ENCODE measurements around the gene FRMD1. TPM values are rescaled to one million over a fixed set of nuclear protein-coding genes. Genes with fewer than 3 reads are reported as not detected.

FRMD1 gene
- total RNA-seq, 1 experiment from 2014 or later, result not detected

- BruUV-seq (replicated peaks), result no TSS peak
- no peak overlapping the region for H3K4me3 ChIP-seq (replicated peaks in 1 of 2; ENCODE audit: low read depth in 1 of 2, low read length in 2 of 2)
- intact Hi-C loops (cut with micrococcal nuclease), result no loop called here
- no peak overlapping the region for H3K4me2 ChIP-seq (ENCODE audit: low read length)
- H4K20me1 ChIP-seq (ENCODE audit: insufficient read depth), result no peaks in the 10 kb centered on the region
- H3K27ac ChIP-seq (ENCODE audit: low read depth, low read length), result no peak overlapping the region
- H3K27me3 ChIP-seq (ENCODE audit: insufficient read depth, low read length), result peaks cover 42% of the 10 kb centered on the region
- ATAC-seq, result no peak
- ChIA-PET CTCF (no interaction called here), POLR2A (no interaction called here), RAD21 (ENCODE audit: low non-redundant PET in 1 of 2, low total read pairs in 2 of 2, uncharacterized antibody in 2 of 2, unreplicated experiment in 2 of 2) (no interaction called here)
- peaks cover 0 to 5% of the 10 kb centered on the region in 2 experiments; a peak in 1 of 4 replicates for H3K9me3 ChIP-seq (ENCODE audit: control insufficient read depth in 1 of 2, insufficient read depth in 1 of 2, low read depth in 1 of 2, low read length in 2 of 2)
- H3K9me2 ChIP-seq (ENCODE audit: insufficient read depth), result no peaks in the 10 kb centered on the region
- H3K79me2 ChIP-seq (ENCODE audit: insufficient read depth, low read length), result no peaks in the 10 kb centered on the region
- no peak overlapping the region for H3K9ac ChIP-seq (ENCODE audit: low read length)
- peaks cover 14 to 16% of the 10 kb centered on the region in 2 experiments for H3K4me1 ChIP-seq (ENCODE audit: control insufficient read depth in 1 of 2, insufficient read depth in 2 of 2, low read length in 2 of 2)
- DNase-seq (ENCODE audit: low read depth, low spot score), result no peak
- H3K36me3 ChIP-seq (ENCODE audit: control insufficient read depth in 1 of 2, insufficient read depth in 2 of 2, low read length in 2 of 2), result no peaks in the 10 kb centered on the region
- no peak overlapping the region for H2AFZ ChIP-seq (ENCODE audit: low read depth, low read length, poor library complexity, severe bottlenecking)
- TF ChIP-seq YY1 (IDR thresholded peaks at IDR 0.05; ENCODE audit: extremely low read depth, insufficient replicate concordance, low read depth, low read length) (no peak), SP1 (IDR thresholded peaks at IDR 0.05; ENCODE audit: low read depth) (no peak), FOSL1 (IDR thresholded peaks at IDR 0.05; ENCODE audit: low read depth) (no peak), EZH2phosphoT487 (IDR thresholded peaks at IDR 0.05; ENCODE audit: borderline replicate concordance) (no peak), POLR2AphosphoS5 (IDR thresholded peaks at IDR 0.05; ENCODE audit: low read depth, low read length) (no peak), MAX (IDR thresholded peaks at IDR 0.05) (no peak), ZBTB33 (IDR thresholded peaks at IDR 0.05; ENCODE audit: extremely low read depth, insufficient replicate concordance, low read length) (no peak), ZNF274 (IDR thresholded peaks at IDR 0.05; ENCODE audit: low read depth, low read length) (no peak), POLR2A (IDR thresholded peaks at IDR 0.05; ENCODE audit: borderline replicate concordance, extremely low read depth, insufficient read depth, insufficient read length) (no peak)
These were observed 74.1 kb downstream of the FRMD1 start for GRCh38 chr6:168004945-168005344.

All from HCT116 (cell line).